Fibroblast of skin of scalp (primary cell): ENCODE results near the gene ISG20L2. TPM values are rescaled to one million over a fixed set of nuclear protein-coding genes. Genes with fewer than 3 reads are reported as not detected.
"Not testable (repeated sequence)": the region's sequence is repeated elsewhere in the genome, so short reads cannot be mapped to it uniquely, and the experiment has no call there.

Experiments used
- DNase-seq: peaks from one replicate; pipeline ENCODE4 v3.0.0-alpha.2; 2013
- polyA plus RNA-seq, 2 experiments: library from polyadenylated mRNA; unstranded; fragments of 120-200 nt; gene quantifications; one replicate each; pipeline ENCODE4 v1.2.1, GENCODE V29; 2013; ENCODE audit not compliant: insufficient read length in 2 of 2

ISG20L2 gene
- 27.6 TPM for polyA plus RNA-seq (2013, experiment 1 of 2; ENCODE audit: insufficient read length)
- polyA plus RNA-seq (2013, experiment 2 of 2; ENCODE audit: insufficient read length) = 32.7 TPM

- DNase-seq = peak; percentile 98
Observed at GRCh38 chr1:156728599-156729462, at the start of gene ISG20L2. Gene ISG20L2 (minus strand): TSS chr1:156728766. CDS start chr1:156727652, 1,114 bp downstream.

- no peak for DNase-seq
Observed at GRCh38 chr1:156777573-156777972, 49.0 kb upstream of the ISG20L2 start.

- DNase-seq = no peak
Observed at GRCh38 chr1:156776942-156777341, 48.4 kb upstream of the ISG20L2 start.

- DNase-seq = no peak
Observed at GRCh38 chr1:156775799-156776198, 47.2 kb upstream of the ISG20L2 start.

- DNase-seq = no peak
Observed at GRCh38 chr1:156773607-156774006, 45.0 kb upstream of the ISG20L2 start.

- DNase-seq = no peak
Observed at GRCh38 chr1:156772728-156773497, 44.3 kb upstream of the ISG20L2 start.

- no peak for DNase-seq
Observed at GRCh38 chr1:156772222-156772621, 43.7 kb upstream of the ISG20L2 start.

- DNase-seq = no peak
Observed at GRCh38 chr1:156768610-156769295, 40.2 kb upstream of the ISG20L2 start.

GRCh38 chr1:156767879-156768604, 39.5 kb upstream of the ISG20L2 start:
- no peak for DNase-seq

GRCh38 chr1:156767101-156767878, 38.7 kb upstream of the ISG20L2 start, which contains the start of gene PRCC:
Gene PRCC (plus strand): TSS chr1:156767535. CDS start chr1:156767772, 237 bp downstream.
- peak; percentile 100 for DNase-seq

- no peak for DNase-seq
Observed at GRCh38 chr1:156766298-156767100, 37.9 kb upstream of the ISG20L2 start.

- no peak for DNase-seq
Observed at GRCh38 chr1:156765666-156766065, 37.1 kb upstream of the ISG20L2 start.

- not testable (repeated sequence) for DNase-seq
Observed at GRCh38 chr1:156765136-156765535, 36.6 kb upstream of the ISG20L2 start.

- DNase-seq = no peak
Observed at GRCh38 chr1:156760796-156761104, 32.2 kb upstream of the ISG20L2 start.

GRCh38 chr1:156760092-156760795, 31.7 kb upstream of the ISG20L2 start:
- DNase-seq = no peak

- DNase-seq = not testable (repeated sequence)
Observed at GRCh38 chr1:156757572-156758253, 29.1 kb upstream of the ISG20L2 start.

- DNase-seq = no peak
Observed at GRCh38 chr1:156756355-156756754, 27.8 kb upstream of the ISG20L2 start.

- no peak for DNase-seq
Observed at GRCh38 chr1:156755527-156755950, 27.0 kb upstream of the ISG20L2 start.

GRCh38 chr1:156754219-156754618, 25.7 kb upstream of the ISG20L2 start:
- no peak for DNase-seq
